CD4-positive, alpha-beta T cell treated with Interleukin-6 for 4 hours (primary cell): ENCODE data around the gene TBC1D3L.
"Not testable (repeated sequence)": the region's sequence is repeated elsewhere in the genome, so short reads cannot be mapped to it uniquely, and the experiment has no call there.

Source experiments
- DNase-seq: peaks from one replicate; pipeline ENCODE4 v3.0.0-alpha.2; 2020; ENCODE audit warnings: mixed read lengths

The TBC1D3L gene

DNA sequence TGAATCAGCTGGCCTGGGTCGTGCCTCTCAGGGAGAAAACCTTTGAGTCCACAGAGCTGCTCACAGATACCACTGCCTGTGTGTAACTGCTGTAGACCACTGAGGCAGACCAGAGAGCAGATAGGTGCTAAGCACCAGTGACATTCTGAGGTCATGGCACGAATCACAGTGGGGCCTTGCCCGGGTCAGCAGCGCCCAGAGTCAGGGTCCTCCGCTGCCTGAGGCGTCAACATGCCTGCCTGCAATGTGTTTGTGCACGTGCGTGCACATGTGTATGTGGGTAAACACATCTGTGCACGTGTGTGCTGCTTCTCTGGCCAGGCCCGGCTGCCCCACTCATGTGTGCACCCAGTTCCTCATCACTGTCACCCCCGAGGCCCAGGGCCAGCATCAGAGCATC is at the start of gene TBC1D3L:
Gene TBC1D3L, minus strand, starts transcription at position 101 of the 400 bp plus-strand sequence. CDS start 1,540 bp downstream, outside the sequence.
- not testable (repeated sequence) for DNase-seq

DNA sequence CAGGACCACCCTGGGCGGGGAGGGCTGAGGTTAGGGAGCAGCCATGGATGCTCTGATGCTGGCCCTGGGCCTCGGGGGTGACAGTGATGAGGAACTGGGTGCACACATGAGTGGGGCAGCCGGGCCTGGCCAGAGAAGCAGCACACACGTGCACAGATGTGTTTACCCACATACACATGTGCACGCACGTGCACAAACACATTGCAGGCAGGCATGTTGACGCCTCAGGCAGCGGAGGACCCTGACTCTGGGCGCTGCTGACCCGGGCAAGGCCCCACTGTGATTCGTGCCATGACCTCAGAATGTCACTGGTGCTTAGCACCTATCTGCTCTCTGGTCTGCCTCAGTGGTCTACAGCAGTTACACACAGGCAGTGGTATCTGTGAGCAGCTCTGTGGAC is 14.8 kb upstream of the TBC1D3L start, which contains the start of gene TBC1D3D:
Gene TBC1D3D, plus strand, starts transcription at position 301 of the 400 bp plus-strand sequence. CDS start 1,585 bp downstream, outside the sequence.
- not testable (repeated sequence) for DNase-seq
